ENCODE results near the gene C18orf63. TPM values are rescaled to one million over a fixed set of nuclear protein-coding genes. Genes with fewer than 3 reads are reported as not detected.

The C18orf63 gene
- total RNA-seq, 1 donor from 2014 or later = not detected

DNA sequence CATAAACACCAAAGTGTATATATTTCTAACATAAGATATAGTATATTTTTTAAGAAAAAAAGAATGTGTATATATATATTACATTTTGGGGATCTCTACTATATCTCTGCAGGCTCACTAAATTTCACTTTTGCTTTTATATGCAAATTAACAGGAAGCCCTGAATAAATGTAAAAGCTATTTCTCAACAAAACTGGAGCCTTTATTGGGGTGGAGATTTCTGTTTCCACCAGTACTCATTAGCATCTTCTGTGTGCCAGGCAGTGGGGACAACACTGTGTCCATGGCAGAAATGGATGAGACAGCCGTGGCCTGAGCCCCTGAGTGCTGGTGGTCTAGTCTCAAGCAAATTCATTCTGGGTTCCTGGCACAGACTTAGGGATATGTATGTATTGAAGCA lies 41.3 kb downstream of the C18orf63 start:
- no peak for ATAC-seq (ENCODE audit: poor library complexity)
- DNase-seq = no peak
- intact Hi-C loops (cut with DNase I) = loop anchor here (5.0 kb wide), 1 partner anchor 120 kb away; no protein-coding TSS in a partner anchor

DNA sequence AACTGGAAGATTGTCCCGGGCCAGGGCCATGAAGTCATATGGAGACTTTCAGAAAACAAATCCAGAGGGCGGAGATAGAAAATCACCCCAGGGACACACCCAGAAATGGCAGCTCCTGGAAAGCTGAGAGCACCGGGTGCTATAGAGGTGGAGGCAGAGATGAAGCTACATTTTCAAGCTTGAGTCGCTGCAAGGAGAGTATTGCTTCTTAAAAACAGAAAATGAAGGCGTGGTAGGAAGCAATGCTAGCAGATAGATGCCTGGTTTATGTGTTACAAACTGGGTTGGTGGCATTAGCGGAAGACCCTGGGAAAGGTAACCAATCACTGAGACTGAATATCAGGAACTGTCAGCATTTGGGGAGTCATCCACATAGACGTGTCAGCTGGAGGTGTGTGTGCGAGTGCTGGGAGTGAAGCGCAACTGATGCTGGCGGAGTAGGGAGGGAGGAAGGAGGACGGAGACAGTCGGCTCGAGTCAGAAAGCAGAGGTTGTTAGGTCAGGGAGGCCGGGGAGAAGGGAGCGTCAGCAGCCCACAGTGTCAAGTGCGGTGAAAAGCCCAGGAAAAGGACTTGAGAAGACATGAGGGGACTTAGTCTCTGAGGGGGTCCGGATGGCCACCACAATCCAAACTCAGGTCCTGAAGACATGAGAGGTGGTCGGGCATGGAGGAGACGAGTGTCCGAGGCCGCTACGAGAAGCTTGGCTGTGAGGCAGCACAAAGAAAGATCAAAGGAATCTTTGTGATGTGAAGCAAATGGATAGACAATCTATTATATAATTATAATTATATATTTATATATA lies 45.4 kb downstream of the C18orf63 start:
- DNase-seq = no peak
- intact Hi-C loops (cut with DNase I) = no loop called here
- no peak for ATAC-seq (ENCODE audit: poor library complexity)

DNA sequence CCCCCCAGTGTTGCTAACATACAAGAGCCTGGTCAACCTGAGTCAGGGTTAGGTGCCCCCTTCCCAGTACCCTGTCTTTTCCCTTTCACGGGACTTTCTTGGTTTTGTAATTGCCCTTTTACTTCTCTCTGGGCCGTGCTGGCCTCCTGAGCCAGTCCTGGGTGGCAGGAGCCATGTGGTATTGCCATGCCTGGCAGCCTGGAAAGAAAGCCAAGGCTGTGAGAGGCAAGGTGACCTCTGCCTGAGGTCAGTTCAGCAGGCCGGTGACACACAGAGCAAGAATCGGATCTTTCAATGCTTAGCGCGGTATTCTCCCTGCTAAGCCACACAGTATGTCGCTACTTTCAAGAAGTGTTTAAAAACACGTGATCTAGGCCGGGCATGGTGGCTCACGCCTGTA lies 52.3 kb downstream of the C18orf63 start:
- peak; percentile 91 for ATAC-seq (ENCODE audit: poor library complexity)
- DNase-seq = peak; percentile 49
- intact Hi-C loops (cut with DNase I) = no loop called here

GRCh38 chr18:74368901-74369705 lies 53.5 kb downstream of the C18orf63 start:
- intact Hi-C loops (cut with DNase I) = no loop called here
- ATAC-seq (ENCODE audit: poor library complexity) = no peak

GRCh38 chr18:74370115-74370514 lies 54.5 kb downstream of the C18orf63 start:
- no peak for DNase-seq
- no peak for ATAC-seq (ENCODE audit: poor library complexity)
- intact Hi-C loops (cut with DNase I) = no loop called here

More at GRCh38 chr18:74368901-74369705, 53.5 kb downstream of the C18orf63 start:
- no peak for DNase-seq

DNA sequence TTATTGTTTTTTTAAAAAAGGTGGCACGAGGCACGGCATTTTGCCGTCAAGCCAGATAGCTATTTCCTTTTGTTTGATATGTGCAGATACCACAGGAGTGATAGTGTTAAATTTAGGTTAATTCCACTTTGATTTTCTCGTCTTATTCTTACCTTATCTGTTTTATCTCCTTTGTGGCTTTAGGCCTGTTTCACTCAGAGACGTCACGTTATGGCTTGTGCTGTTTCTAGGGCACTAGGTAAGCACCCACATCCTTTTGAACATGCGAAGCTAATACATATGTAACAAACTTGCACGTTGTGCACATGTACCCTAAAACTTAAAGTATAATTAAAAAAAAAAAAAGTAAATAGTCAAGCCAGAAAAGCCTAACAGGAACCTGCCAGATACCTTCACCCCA lies 57.8 kb downstream of the C18orf63 start:
- no peak for ATAC-seq (ENCODE audit: poor library complexity)
- no peak for DNase-seq
- intact Hi-C loops (cut with DNase I) = no loop called here

DNA sequence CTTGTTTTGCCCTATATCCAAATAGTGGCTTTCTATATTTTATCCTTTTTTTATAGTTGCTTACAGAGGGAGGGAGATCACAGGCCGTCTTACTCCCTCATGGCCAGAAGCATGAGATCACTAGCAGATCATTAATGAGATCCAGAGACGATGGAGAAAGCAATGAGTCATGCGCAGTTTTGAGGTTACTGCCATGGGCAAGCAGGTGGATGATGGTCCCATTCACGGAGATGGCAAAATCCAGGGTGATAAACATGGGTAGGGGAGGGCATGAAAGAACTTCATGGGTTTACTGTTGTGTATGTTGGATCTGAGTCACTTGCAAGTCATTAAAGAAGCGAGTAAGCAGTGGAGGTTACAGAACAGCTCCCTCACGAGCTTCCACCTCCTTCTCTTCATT lies 60.4 kb downstream of the C18orf63 start:
- ATAC-seq (ENCODE audit: poor library complexity) = no peak
- DNase-seq = no peak

DNA sequence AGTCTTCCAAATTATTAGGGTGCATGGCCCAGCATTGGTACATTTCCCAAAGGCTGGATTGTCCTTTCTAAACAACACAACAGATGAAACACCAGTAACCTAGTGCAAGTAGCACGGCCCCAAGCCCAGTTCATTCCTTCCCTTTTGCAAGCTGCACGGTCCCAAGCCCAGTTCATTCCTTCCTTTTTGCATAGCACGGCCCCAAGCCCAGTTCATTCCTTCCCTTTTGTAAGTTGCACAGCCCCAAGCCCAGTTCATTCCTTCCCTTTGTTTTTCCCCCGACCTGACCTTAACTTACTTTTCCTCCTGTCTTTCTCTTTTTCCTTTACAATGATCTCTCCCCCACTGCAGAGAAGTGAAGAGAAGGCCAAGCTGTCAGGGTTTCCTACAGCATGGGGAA lies 60.9 kb downstream of the C18orf63 start:
- ATAC-seq (ENCODE audit: poor library complexity) (no peak), DNase-seq (no peak)
- intact Hi-C loops (cut with DNase I) = no loop called here

More for the DNA sequence above, 60.4 kb downstream of the C18orf63 start:
- intact Hi-C loops (cut with DNase I) = no loop called here

GRCh38 chr18:74377776-74378175 lies 62.1 kb downstream of the C18orf63 start:
- ATAC-seq (ENCODE audit: poor library complexity) (no peak), DNase-seq (no peak)
- intact Hi-C loops (cut with DNase I) = no loop called here

- ATAC-seq (ENCODE audit: poor library complexity) (peak; percentile 15), DNase-seq (no peak)
- intact Hi-C loops (cut with DNase I) = no loop called here
Observed at GRCh38 chr18:74378179-74378682, 62.6 kb downstream of the C18orf63 start.

DNA sequence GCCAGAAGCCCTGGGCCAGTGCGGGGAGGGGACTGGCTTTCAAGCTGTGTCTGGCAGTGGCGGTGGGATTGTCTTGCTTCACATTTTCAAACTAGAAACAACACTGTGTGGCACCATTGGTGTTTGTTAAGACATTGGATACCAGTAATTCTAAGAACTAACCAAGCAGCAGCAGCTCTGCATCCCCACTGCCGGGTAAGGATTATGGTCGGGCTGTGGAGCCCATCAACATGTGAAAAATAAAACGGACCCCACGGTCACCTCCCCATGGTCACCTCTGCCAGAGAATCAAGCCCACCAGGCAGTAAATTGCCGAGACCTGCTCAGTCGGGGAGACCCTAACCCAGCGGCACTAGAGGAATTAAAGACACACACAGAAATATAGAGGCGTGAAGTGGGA lies 65.3 kb downstream of the C18orf63 start:
- DNase-seq (no peak), ATAC-seq (ENCODE audit: poor library complexity) (no peak)
- intact Hi-C loops (cut with DNase I) = no loop called here

DNA sequence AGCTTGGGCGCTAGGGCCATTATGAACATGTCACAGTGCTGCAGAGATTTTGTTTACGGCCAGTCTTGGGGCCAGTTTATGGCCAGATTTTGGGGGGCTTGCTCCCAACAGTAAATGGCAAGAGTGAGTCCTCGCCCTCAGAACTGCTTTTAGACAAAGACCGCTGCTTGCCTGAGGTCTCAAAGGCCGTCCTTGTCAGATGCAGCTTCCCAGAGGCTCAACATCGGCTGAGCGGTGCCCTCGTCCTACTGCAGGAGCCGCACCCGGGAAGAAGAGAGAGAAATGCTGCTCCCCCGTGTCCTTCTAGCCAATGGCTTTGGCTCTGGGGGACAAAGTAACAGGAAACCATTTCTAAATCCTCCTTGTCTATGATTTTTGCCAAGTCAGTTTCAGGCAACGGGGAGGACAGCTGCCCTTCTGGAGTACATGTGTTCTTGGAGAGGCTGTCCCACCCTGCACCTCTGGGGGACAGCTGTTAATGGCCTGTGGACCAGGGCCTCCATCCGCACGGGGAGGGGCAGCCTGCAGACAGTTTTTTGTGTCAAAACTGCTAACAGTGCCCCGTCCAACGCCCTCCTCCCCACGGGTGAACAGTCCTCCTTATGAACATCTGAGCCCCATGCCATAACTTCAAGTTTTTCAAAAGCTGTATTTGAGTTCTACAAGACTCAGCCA lies 66.1 kb downstream of the C18orf63 start:
- no peak for ATAC-seq (ENCODE audit: poor library complexity)
- intact Hi-C loops (cut with DNase I) = no loop called here
- no peak for DNase-seq

GRCh38 chr18:74382481-74383017 lies 66.9 kb downstream of the C18orf63 start:
- ATAC-seq (ENCODE audit: poor library complexity) = no peak
- intact Hi-C loops (cut with DNase I) = no loop called here
- no peak for DNase-seq

DNA sequence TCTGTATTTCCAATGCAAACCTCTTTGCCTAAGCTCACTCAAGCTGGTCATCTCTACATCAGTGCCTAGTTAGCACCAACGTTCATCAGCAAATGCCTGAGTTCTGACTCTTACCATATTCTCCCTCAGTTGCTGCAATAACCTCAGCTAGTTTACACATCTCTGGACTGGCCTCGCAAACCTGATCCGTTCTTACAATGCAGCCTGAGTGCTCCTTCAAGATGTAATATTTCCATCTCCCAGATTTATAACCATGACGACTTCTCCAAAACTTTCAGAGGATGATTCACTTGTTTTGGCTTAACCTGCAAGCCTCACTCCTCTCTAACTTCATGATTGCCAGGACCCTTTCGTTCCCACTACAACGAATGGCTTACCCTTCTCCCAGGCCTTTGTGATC lies 71.7 kb downstream of the C18orf63 start:
- DNase-seq (no peak), ATAC-seq (ENCODE audit: poor library complexity) (no peak)
- intact Hi-C loops (cut with DNase I) = no loop called here

- ATAC-seq (ENCODE audit: poor library complexity) = no peak
- intact Hi-C loops (cut with DNase I) = no loop called here
- no peak for DNase-seq
Observed at GRCh38 chr18:74388227-74388626, 72.6 kb downstream of the C18orf63 start.

DNA sequence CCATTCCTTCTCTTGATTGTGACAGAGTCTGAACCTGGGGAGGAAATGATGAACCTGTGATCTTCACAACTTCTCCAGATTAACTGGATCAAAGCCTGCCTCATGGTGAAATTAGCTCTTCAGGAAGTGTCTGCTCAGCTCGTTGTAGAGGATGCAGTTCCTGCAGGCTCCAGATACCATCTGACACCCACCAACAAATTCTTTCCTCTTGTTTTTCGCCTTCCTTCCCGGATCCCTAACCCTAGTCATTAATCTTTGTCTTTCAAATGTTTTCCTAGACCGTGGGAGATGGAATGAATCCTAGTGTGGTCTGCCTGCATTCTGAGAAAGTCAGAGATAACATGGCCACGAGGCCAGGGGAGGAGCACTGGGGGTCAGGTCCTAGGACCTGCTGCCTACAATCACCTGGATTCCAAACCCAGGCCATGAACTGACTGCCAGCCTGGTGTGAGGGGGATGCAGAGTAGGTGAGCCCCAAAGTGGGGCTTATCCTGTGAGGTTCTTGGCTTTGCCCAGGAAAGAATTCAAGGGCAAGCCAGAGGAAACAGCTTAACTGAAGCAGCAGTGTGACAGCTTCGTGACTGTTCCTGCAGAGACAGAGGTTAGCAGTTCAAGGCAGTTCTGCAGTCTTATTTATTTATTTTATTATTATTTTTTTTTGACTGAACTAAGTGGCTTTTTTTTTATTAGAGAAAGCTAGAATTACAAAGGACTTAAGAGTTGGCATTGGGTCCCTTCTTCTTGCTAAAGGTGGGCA lies 73.7 kb downstream of the C18orf63 start:
- ATAC-seq (ENCODE audit: poor library complexity) (no peak), DNase-seq (no peak)
- intact Hi-C loops (cut with DNase I) = no loop called here

DNA sequence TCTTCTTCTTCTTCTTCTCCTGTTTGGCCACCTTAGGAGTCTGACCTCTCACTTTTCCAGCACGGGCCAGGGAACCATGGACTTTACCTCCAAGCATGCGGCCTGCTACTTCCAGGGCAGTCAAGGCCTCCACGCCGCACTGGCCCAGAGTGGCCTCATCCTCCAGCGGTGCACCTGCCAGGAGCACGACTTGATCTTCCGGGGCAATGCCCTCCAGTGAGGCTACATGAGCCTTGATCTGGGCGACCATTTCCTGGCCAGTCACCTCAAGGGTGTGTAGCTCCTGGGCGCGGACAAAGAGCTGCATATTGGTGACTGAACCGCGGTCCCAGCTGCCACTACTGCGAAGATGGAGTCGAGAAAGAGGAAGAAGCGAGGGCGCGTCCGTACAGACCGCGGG lies 74.4 kb downstream of the C18orf63 start:
- ATAC-seq (ENCODE audit: poor library complexity) = no peak
- intact Hi-C loops (cut with DNase I) = no loop called here
- no peak for DNase-seq

- intact Hi-C loops (cut with DNase I) = no loop called here
Observed at GRCh38 chr18:74390900-74391299, 75.3 kb downstream of the C18orf63 start.

More at GRCh38 chr18:74390900-74391299, 75.3 kb downstream of the C18orf63 start:
- DNase-seq = no peak
- no peak for ATAC-seq (ENCODE audit: poor library complexity)
